HEK293 (cell line): ENCODE measurements around the gene INTS13.

ENCODE experiments used
- CTCF ChIA-PET: fragments of 350-600 bp; formaldehyde crosslinking; extraction: SDS; loops from one replicate; lab custom pipeline; 2021; ENCODE audit warnings: antibody characterized with exemption; lab: Yijun Ruan, JAX
- POLR2A ChIA-PET: fragments of 300-600 bp; formaldehyde crosslinking; extraction: SDS; loops from one replicate; lab custom pipeline; 2020; ENCODE audit warnings: antibody characterized with exemption, inconsistent platforms; lab: Yijun Ruan, JAX
- H3K27ac ChIP-seq: fragments of 200-500 bp; sonication (Bioruptor generic); 2 replicates; pipeline ENCODE4 v1.5.1; 2014; ENCODE audit warnings: low read depth, low read length, control low read depth, inconsistent platforms; ENCODE audit errors: extremely low read depth
- H3K36me3 ChIP-seq, 2 experiments: fragments of 200-500 bp in 1 of 2; sonication (Bioruptor generic) in 1 of 2; 1 replicate in 1 of 2; 2 replicates in 1 of 2; pipeline ENCODE4 v1.5.1; 2014 to 2017; ENCODE audit warnings: inconsistent platforms in 2 of 2, low read length in 2 of 2; ENCODE audit not compliant: control insufficient read depth in 2 of 2, insufficient read depth in 1 of 2
- H3K4me1 ChIP-seq: fragments of 200-500 bp; sonication (Bioruptor generic); 2 replicates; pipeline ENCODE4 v1.5.1; 2014; ENCODE audit warnings: mild to moderate bottlenecking, low read length, inconsistent platforms; ENCODE audit not compliant: control insufficient read depth, insufficient read depth
- H3K4me3 ChIP-seq: 2 replicates; pipeline ENCODE4 v1.5.1; 2011; ENCODE audit warnings: low read depth, mild to moderate bottlenecking, control low read depth, low read length, moderate library complexity
- H3K9me3 ChIP-seq: fragments of 200-500 bp; sonication (Bioruptor generic); 2 replicates; pipeline ENCODE4 v1.5.1; 2014; ENCODE audit warnings: low read depth, low read length, inconsistent platforms; ENCODE audit not compliant: control insufficient read depth, insufficient read depth
- ATF2 ChIP-seq: fragments of 450-650 bp; formaldehyde crosslinking; IDR thresholded peaks from 2 replicates; pipeline ENCODE4 v1.5.1; 2016; ENCODE audit warnings: missing biosample characterization, missing genetic modification characterization, low read depth
- BCL11A ChIP-seq: fragments of 450-650 bp; formaldehyde crosslinking; IDR thresholded peaks from 2 replicates; pipeline ENCODE4 v1.5.1; 2016; ENCODE audit warnings: low read depth, missing biosample characterization, missing genetic modification characterization
- GFI1B ChIP-seq: fragments of 450-650 bp; formaldehyde crosslinking; IDR thresholded peaks from 2 replicates; pipeline ENCODE4 v1.5.1; 2016; ENCODE audit warnings: missing biosample characterization, missing genetic modification characterization
- IKZF3 ChIP-seq: fragments of 450-650 bp; IDR thresholded peaks from 2 replicates; pipeline ENCODE4 v1.5.0; 2018; ENCODE audit warnings: missing biosample characterization, mild to moderate bottlenecking, missing genetic modification characterization, moderate library complexity
- KLF16 ChIP-seq: fragments of 450-650 bp; formaldehyde crosslinking; IDR thresholded peaks from 2 replicates; pipeline ENCODE4 v1.5.1; 2017; ENCODE audit warnings: missing biosample characterization, missing genetic modification characterization
- SALL2 ChIP-seq: fragments of 450-650 bp; formaldehyde crosslinking; IDR thresholded peaks from 2 replicates; pipeline ENCODE4 v1.5.0; 2017; ENCODE audit warnings: missing biosample characterization, mild to moderate bottlenecking, missing genetic modification characterization, borderline replicate concordance
- SP7 ChIP-seq: fragments of 450-650 bp; formaldehyde crosslinking; IDR thresholded peaks from 2 replicates; pipeline ENCODE4 v1.5.1; 2016; ENCODE audit warnings: missing biosample characterization, missing genetic modification characterization
- TCF7L2 ChIP-seq: IDR thresholded peaks from 2 replicates; pipeline ENCODE4 v1.6.1; 2011; ENCODE audit warnings: low read depth, mild to moderate bottlenecking, inconsistent platforms, low read length, moderate library complexity, borderline replicate concordance
- TRIM28 ChIP-seq: IDR thresholded peaks from 2 replicates; pipeline ENCODE4 v1.6.1; 2011; ENCODE audit warnings: low read length, control low read depth, borderline replicate concordance
- ZBTB8A ChIP-seq: fragments of 450-650 bp; formaldehyde crosslinking; IDR thresholded peaks from 2 replicates; pipeline ENCODE4 v1.5.1; 2016; ENCODE audit warnings: missing biosample characterization, missing genetic modification characterization
- ZNF132 ChIP-seq: fragments of 450-650 bp; formaldehyde crosslinking; IDR thresholded peaks from 2 replicates; pipeline ENCODE4 v1.5.1; 2017; ENCODE audit warnings: missing biosample characterization, missing genetic modification characterization, borderline replicate concordance
- ZNF138 ChIP-seq: fragments of 450-650 bp; formaldehyde crosslinking; IDR thresholded peaks from 2 replicates; pipeline ENCODE4 v1.5.1; 2016; ENCODE audit warnings: missing biosample characterization, missing genetic modification characterization, borderline replicate concordance
- ZNF239 ChIP-seq: fragments of 450-650 bp; formaldehyde crosslinking; IDR thresholded peaks from 2 replicates; pipeline ENCODE4 v1.5.1; 2016; ENCODE audit warnings: missing biosample characterization, missing genetic modification characterization
- ZNF335 ChIP-seq: fragments of 450-650 bp; formaldehyde crosslinking; conservative IDR thresholded peaks from 2 replicates; pipeline ENCODE4 v1.5.1; 2016; ENCODE audit warnings: missing biosample characterization, missing genetic modification characterization
- ZNF501 ChIP-seq: fragments of 450-650 bp; formaldehyde crosslinking; IDR thresholded peaks from 2 replicates; pipeline ENCODE4 v1.5.1; 2016; ENCODE audit warnings: missing biosample characterization, missing genetic modification characterization
- ZNF555 ChIP-seq: fragments of 450-650 bp; formaldehyde crosslinking; conservative IDR thresholded peaks from 2 replicates; pipeline ENCODE4 v1.5.1; 2017; ENCODE audit warnings: missing biosample characterization, mild to moderate bottlenecking, missing genetic modification characterization, inconsistent platforms
- ZNF585B ChIP-seq: fragments of 450-650 bp; formaldehyde crosslinking; IDR thresholded peaks from 2 replicates; pipeline ENCODE4 v1.5.1; 2016; ENCODE audit warnings: missing biosample characterization, missing genetic modification characterization
- ZNF785 ChIP-seq: fragments of 450-650 bp; formaldehyde crosslinking; IDR thresholded peaks from 2 replicates; pipeline ENCODE4 v1.5.1; 2016; ENCODE audit warnings: missing biosample characterization, missing genetic modification characterization
- TF ChIP-seq, protein P1 (sequence below): fragments of 450-650 bp; formaldehyde crosslinking; IDR thresholded peaks from 2 replicates; pipeline ENCODE4 v1.5.1; 2016; ENCODE audit warnings: missing biosample characterization, missing genetic modification characterization
- TF ChIP-seq, protein P2 (sequence below): fragments of 450-650 bp; formaldehyde crosslinking; IDR thresholded peaks from 2 replicates; pipeline ENCODE4 v1.5.1; 2016; ENCODE audit warnings: missing biosample characterization, missing genetic modification characterization, borderline replicate concordance
- TF ChIP-seq, protein P3 (sequence below): fragments of 450-650 bp; formaldehyde crosslinking; IDR thresholded peaks from 2 replicates; pipeline ENCODE4 v1.5.1; 2016; ENCODE audit warnings: missing biosample characterization, missing genetic modification characterization

The INTS13 gene

DNA sequence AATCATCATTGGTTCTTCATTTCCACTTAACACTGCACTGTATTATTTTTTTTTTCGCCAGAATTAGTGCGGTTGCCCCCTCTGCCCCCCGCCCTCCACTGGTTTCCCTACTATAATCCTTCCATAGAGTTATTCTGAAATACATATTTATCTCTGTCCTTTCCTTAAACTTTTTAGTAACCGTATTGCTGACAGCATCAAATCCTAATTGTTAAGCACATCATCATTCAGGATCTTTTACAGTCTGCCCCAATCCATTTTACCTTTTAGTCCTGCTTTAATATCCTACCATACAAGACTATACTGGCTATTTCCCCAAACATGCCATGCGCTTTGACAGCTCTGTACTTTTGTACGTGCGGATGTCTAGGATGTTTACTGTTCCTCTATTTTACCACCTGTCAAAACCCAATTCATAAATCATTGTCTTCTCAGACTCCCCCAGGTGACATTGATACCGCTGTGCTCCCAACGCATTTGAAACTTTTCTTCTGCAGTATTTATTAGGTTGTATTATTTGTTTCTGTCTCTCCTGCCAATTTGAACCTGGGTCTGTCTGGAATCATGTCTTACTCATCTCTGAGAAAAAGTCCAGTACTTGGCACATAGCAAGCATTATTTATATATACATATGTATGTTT, 1.5 kb upstream of the INTS13 start:
- Histone ChIP-seq H3K4me1 (peaks cover 27% of the 10 kb centered on the region), H3K27ac (peak overlapping the region; percentile 91), H3K9me3 (no peaks in the 10 kb centered on the region), H3K4me3 (peak overlapping the region; percentile 87), H3K36me3 (no peaks in the 10 kb centered on the region)
- TF ChIP-seq BCL11A (tag by site-specific recombination) (no peak), ZNF239 (tag by site-specific recombination) (no peak), SALL2 (tag by site-specific recombination) (no peak), ZNF585B (tag by site-specific recombination) (no peak), ATF2 (tag by site-specific recombination) (no peak), ZBTB8A (no peak)
- TF ChIP-seq, protein P1, sequence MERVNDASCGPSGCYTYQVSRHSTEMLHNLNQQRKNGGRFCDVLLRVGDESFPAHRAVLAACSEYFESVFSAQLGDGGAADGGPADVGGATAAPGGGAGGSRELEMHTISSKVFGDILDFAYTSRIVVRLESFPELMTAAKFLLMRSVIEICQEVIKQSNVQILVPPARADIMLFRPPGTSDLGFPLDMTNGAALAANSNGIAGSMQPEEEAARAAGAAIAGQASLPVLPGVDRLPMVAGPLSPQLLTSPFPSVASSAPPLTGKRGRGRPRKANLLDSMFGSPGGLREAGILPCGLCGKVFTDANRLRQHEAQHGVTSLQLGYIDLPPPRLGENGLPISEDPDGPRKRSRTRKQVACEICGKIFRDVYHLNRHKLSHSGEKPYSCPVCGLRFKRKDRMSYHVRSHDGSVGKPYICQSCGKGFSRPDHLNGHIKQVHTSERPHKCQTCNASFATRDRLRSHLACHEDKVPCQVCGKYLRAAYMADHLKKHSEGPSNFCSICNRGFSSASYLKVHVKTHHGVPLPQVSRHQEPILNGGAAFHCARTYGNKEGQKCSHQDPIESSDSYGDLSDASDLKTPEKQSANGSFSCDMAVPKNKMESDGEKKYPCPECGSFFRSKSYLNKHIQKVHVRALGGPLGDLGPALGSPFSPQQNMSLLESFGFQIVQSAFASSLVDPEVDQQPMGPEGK, result peak; percentile 43; the same call in 1 of the 2 replicates
- ChIA-PET POLR2A (interaction anchor here (1.0 kb wide), 1 partner anchor 106 kb away, joined by 4 read pairs; the partner anchor contains the start of gene ITPR2), CTCF (interaction anchor here (0.6 kb wide), 1 partner anchor 76 kb away, joined by 4 read pairs; no protein-coding TSS in a partner anchor)

DNA sequence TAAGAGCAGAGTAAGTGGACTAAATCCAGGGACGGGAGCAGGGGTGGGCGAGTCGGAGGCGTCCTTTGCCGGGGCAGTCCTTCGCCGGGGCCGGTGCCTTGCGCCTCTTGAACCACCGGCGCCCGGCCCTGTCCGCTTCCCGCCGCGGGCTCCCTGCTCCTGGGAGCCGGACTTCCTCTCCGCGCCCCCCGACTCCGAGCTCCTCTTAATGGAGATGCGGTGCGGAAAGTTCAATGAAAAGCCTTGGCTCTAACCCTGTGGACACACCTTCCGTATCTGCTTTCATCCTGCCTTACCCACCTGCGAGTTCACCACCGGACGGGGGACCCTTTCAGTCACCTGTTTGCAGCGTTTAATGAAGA, 901 bp upstream of the INTS13 start:
- Histone ChIP-seq H3K36me3 (no peaks in the 10 kb centered on the region; a peak in 1 of 3 replicates), H3K4me1 (peaks cover 27% of the 10 kb centered on the region), H3K4me3 (peak overlapping the region; percentile 87), H3K9me3 (no peaks in the 10 kb centered on the region), H3K27ac (peak overlapping the region; percentile 91)
- POLR2A ChIA-PET, result interaction anchor here (0.5 to 1.0 kb wide), 2 partner anchors 105 to 760 kb away, joined by 3 to 4 read pairs; partner anchors contain the start of gene ITPR2
- CTCF ChIA-PET, result interaction anchor here (0.6 kb wide), 1 partner anchor 76 kb away, joined by 4 read pairs; no protein-coding TSS in a partner anchor
- TF ChIP-seq ZNF335 (tag by site-specific recombination) (no peak), IKZF3 (tag by site-specific recombination) (no peak), SP7 (no peak), ZNF501 (tag by site-specific recombination) (peak; percentile 9), ZNF138 (tag by site-specific recombination) (no peak), ZNF132 (tag by site-specific recombination) (no peak), TCF7L2 (no peak), GFI1B (tag by site-specific recombination) (no peak), TRIM28 (no peak), KLF16 (tag by site-specific recombination) (no peak), ZNF555 (no peak), ZNF785 (no peak)
- TF ChIP-seq, protein P2, sequence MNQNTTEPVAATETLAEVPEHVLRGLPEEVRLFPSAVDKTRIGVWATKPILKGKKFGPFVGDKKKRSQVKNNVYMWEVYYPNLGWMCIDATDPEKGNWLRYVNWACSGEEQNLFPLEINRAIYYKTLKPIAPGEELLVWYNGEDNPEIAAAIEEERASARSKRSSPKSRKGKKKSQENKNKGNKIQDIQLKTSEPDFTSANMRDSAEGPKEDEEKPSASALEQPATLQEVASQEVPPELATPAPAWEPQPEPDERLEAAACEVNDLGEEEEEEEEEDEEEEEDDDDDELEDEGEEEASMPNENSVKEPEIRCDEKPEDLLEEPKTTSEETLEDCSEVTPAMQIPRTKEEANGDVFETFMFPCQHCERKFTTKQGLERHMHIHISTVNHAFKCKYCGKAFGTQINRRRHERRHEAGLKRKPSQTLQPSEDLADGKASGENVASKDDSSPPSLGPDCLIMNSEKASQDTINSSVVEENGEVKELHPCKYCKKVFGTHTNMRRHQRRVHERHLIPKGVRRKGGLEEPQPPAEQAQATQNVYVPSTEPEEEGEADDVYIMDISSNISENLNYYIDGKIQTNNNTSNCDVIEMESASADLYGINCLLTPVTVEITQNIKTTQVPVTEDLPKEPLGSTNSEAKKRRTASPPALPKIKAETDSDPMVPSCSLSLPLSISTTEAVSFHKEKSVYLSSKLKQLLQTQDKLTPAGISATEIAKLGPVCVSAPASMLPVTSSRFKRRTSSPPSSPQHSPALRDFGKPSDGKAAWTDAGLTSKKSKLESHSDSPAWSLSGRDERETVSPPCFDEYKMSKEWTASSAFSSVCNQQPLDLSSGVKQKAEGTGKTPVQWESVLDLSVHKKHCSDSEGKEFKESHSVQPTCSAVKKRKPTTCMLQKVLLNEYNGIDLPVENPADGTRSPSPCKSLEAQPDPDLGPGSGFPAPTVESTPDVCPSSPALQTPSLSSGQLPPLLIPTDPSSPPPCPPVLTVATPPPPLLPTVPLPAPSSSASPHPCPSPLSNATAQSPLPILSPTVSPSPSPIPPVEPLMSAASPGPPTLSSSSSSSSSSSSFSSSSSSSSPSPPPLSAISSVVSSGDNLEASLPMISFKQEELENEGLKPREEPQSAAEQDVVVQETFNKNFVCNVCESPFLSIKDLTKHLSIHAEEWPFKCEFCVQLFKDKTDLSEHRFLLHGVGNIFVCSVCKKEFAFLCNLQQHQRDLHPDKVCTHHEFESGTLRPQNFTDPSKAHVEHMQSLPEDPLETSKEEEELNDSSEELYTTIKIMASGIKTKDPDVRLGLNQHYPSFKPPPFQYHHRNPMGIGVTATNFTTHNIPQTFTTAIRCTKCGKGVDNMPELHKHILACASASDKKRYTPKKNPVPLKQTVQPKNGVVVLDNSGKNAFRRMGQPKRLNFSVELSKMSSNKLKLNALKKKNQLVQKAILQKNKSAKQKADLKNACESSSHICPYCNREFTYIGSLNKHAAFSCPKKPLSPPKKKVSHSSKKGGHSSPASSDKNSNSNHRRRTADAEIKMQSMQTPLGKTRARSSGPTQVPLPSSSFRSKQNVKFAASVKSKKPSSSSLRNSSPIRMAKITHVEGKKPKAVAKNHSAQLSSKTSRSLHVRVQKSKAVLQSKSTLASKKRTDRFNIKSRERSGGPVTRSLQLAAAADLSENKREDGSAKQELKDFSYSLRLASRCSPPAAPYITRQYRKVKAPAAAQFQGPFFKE, result no peak
- TF ChIP-seq, protein P3, sequence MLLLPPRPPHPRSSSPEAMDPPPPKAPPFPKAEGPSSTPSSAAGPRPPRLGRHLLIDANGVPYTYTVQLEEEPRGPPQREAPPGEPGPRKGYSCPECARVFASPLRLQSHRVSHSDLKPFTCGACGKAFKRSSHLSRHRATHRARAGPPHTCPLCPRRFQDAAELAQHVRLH (tag by site-specific recombination), result no peak
- TF ChIP-seq, protein P1, result no peak
